Testis (tissue), 3 donors: ENCODE results near the gene ARID2. TPM values are rescaled to one million over a fixed set of nuclear protein-coding genes. Genes with fewer than 3 reads are reported as not detected.

Source experiments
- DNase-seq: peaks from one replicate; pipeline ENCODE4 v3.0.0-alpha.2; 2019
- H3K27ac ChIP-seq, 2 donors: fragments of 200-600 bp; sonication (generic); one replicate each; pipeline ENCODE4 v1.5.1; 2019
- H3K27me3 ChIP-seq: fragments of 200-600 bp; sonication (generic); one replicate; pipeline ENCODE4 v1.5.1; 2019
- H3K36me3 ChIP-seq: fragments of 200-600 bp; sonication (generic); one replicate; pipeline ENCODE4 v1.5.1; 2017; ENCODE audit warnings: low read depth; ENCODE audit errors: missing control alignments
- H3K4me1 ChIP-seq: fragments of 200-600 bp; sonication (generic); one replicate; pipeline ENCODE4 v1.5.1; 2019
- H3K4me3 ChIP-seq, 2 donors: fragments of 200-600 bp; sonication (generic); one replicate each; pipeline ENCODE4 v1.5.1; 2017 to 2019
- H3K9me3 ChIP-seq: fragments of 200-600 bp; sonication (generic); one replicate; pipeline ENCODE4 v1.5.1; 2017
- CTCF ChIP-seq, 3 experiments: fragments of 450-650 bp in 2 of 3; fragments of 200-600 bp in 1 of 3; sonication (generic) in 1 of 3; IDR thresholded peaks; one replicate each; pipeline ENCODE4 v1.5.1; 2016 to 2019; ENCODE audit warnings: antibody characterized with exemption in 3 of 3, mild to moderate bottlenecking in 2 of 3, moderate library complexity in 1 of 3
- POLR2A ChIP-seq: fragments of 450-650 bp; IDR thresholded peaks from one replicate; pipeline ENCODE4 v1.6.1; 2017; ENCODE audit warnings: antibody characterized with exemption, mild to moderate bottlenecking, moderate library complexity
- WGBS, 2 donors: methylation state at CpG; one replicate each; pipeline ENCODE4 v1.1.5; 2018; 5-methylcytosine and 5-hydroxymethylcytosine counted together
- intact Hi-C: fragments of 100-400 bp; cut with DNase I; formaldehyde crosslinking; loops from one replicate; pipeline ENCODE4 v1.15.1; 2023; ENCODE audit warnings: low total_unique reads
- polyA plus RNA-seq: library from polyadenylated mRNA; stranded (reverse); fragments of 350-450 nt; fragmentation: Illumina TruSeq; extraction: RNeasy Lipid Tissue Mini Kit (QIAGEN cat#74804); gene quantifications from one replicate; pipeline ENCODE4 v1.2.3, GENCODE V29; 2014; ENCODE audit warnings: low read depth, low replicate concordance; ENCODE audit not compliant: insufficient read depth
- total RNA-seq, 2 donors: library from RNA; depleted of rRNA; stranded (reverse); fragments of >200 nt; gene quantifications; one replicate each; pipeline ENCODE4 v1.2.3, GENCODE V29; 2016

The ARID2 gene
- total and polyA plus RNA-seq, 3 donors from 2014 or later = 50.4 to 82.2 (median 72.4) TPM

DNA sequence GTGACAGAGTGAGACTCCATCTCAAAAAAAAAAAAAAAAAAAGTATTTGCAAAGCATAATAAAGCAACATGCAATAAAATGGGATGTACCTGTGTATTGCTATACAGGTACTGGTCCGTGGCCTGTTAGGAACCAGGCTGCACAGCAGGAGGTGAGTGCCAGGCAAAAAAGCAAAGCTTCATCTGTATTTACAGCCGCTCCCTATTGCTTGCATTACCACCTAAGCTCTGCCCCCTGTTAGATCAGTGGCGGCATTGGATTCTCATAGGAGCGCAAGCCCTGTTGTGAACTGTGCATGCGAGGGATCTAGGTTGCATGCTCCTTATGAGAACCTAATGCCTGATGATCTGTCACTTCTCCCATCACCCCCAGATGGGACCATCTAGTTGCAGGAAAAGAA is 147.6 kb downstream of the ARID2 start:
- intact Hi-C loops = no loop called here

GRCh38 chr12:45878630-45879255 is 149.2 kb downstream of the ARID2 start:
- 29 to 49% methylated on average over 8 of the region's 8 CpGs for WGBS, 2 donors
- Histone ChIP-seq H3K4me1 (peaks cover 3% of the 10 kb centered on the region), H3K27me3 (no peaks in the 10 kb centered on the region), H3K36me3 (no peaks in the 10 kb centered on the region), H3K4me3 (no peak overlapping the region), H3K27ac (peak overlapping the region; percentile 1 to 64), H3K9me3 (no peaks in the 10 kb centered on the region)
- no peak for DNase-seq
- no peak for TF ChIP-seq CTCF (IDR thresholded peaks at IDR 0.05)
- no peak for TF ChIP-seq POLR2A
- intact Hi-C loops = no loop called here

More for the DNA sequence above, 147.6 kb downstream of the ARID2 start:
- no peaks in the 10 kb centered on the region for H3K9me3 ChIP-seq
- H3K27me3 ChIP-seq = no peaks in the 10 kb centered on the region
- no peak overlapping the region for H3K27ac ChIP-seq
- no peak for TF ChIP-seq CTCF (IDR thresholded peaks at IDR 0.05)
- no peak for TF ChIP-seq POLR2A
- H3K4me3 ChIP-seq = no peak overlapping the region
- 97 to 98% methylated on average over 5 of the region's 5 CpGs for WGBS, 2 donors
- H3K4me1 ChIP-seq = peaks cover 3% of the 10 kb centered on the region
- H3K36me3 ChIP-seq = no peaks in the 10 kb centered on the region
- no peak for DNase-seq

DNA sequence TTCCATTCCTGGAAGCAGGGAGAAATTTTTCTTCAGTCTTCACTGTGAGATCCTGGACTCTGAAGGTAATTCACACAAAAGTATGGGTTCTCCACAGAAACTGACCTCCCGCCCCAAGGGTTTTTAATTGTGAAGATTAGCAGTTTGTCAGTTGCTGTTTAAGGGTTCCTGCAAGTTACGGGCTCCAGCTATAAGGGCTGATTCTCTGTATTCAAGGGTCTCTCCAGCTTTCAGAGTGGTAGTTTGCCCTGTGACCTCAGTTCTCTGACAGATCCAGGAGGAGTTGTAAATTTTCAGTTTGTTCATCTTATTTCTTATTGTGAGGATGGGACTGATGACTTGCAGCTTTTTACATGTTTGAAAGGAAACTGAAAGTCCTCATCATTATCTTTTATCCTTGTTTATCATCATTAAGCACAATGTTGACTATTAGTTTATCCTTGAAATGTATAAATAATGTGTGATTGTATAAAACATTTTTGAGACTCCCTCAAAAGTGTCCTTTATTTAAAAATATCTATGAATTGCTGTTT is 149.9 kb downstream of the ARID2 start:
- H3K36me3 ChIP-seq = no peaks in the 10 kb centered on the region
- 56 to 68% methylated on average over 2 of the region's 2 CpGs for WGBS, 2 donors
- peak overlapping the region; percentile 1 to 64 for H3K27ac ChIP-seq
- DNase-seq = no peak
- no peaks in the 10 kb centered on the region for H3K9me3 ChIP-seq
- intact Hi-C loops = no loop called here
- no peaks in the 10 kb centered on the region for H3K27me3 ChIP-seq
- TF ChIP-seq CTCF (IDR thresholded peaks at IDR 0.05) (no peak), POLR2A (no peak)
- H3K4me1 ChIP-seq = peaks cover 3% of the 10 kb centered on the region
- H3K4me3 ChIP-seq = no peak overlapping the region

DNA sequence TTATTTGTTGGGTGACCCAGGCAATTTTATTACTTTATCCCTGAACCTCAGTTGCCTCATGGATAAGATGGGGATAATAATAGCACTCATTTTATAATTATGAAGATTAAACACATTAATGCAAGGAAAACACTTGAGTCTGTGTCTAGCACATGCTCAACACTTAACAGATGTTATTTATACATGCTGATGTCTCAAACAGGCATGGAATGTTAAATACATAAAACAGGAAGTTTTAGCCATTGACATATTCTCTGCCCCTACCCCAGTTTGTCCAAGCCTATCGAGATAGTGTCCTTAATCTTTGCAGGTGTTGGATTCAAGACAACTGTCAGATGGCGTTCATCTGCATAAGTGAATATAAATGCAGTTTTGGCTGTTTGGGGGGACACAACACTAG is 151.0 kb downstream of the ARID2 start:
- no peaks in the 10 kb centered on the region for H3K9me3 ChIP-seq
- TF ChIP-seq POLR2A (no peak), CTCF (IDR thresholded peaks at IDR 0.05) (no peak)
- no peaks in the 10 kb centered on the region for H3K36me3 ChIP-seq
- intact Hi-C loops = no loop called here
- no peak for DNase-seq
- no peak overlapping the region for H3K27ac ChIP-seq
- no peaks in the 10 kb centered on the region for H3K27me3 ChIP-seq
- WGBS, 2 donors = 81 to 82% methylated on average over 2 of the region's 2 CpGs
- H3K4me1 ChIP-seq = peaks cover 3% of the 10 kb centered on the region
- H3K4me3 ChIP-seq = no peak overlapping the region

- Histone ChIP-seq H3K4me1 (peaks cover 3% of the 10 kb centered on the region), H3K36me3 (no peaks in the 10 kb centered on the region), H3K4me3 (no peak overlapping the region), H3K9me3 (no peaks in the 10 kb centered on the region), H3K27ac (no peak overlapping the region), H3K27me3 (no peaks in the 10 kb centered on the region)
- DNase-seq = no peak
- intact Hi-C loops = no loop called here
- TF ChIP-seq CTCF (IDR thresholded peaks at IDR 0.05) (no peak), POLR2A (no peak)
- 97% methylated on average over 1 of the region's 1 CpG for WGBS, 2 donors
These were observed 153.7 kb downstream of the ARID2 start for GRCh38 chr12:45883187-45883586.
